Activated T-helper 1 cell treated with anti-CD3 and anti-CD28 coated beads, Interleukin-12 subunit alpha, Interleukin-12 subunit beta, Interleukin-2, Interleukin-4 antibody, amounts not matched to agents 30 ng/mL and 10 ng/mL and 1 ng/mL, durations not matched to agents 14 hours and 24 hours and 36 hours (primary cell): ENCODE data around the gene KCNQ4. TPM values are rescaled to one million over a fixed set of nuclear protein-coding genes. Genes with fewer than 3 reads are reported as not detected.

Experiments used
- DNase-seq: peaks from one replicate; pipeline ENCODE4 v3.0.0; 2021; ENCODE audit warnings: low spot score
- H3K27ac Mint-ChIP-seq: one replicate; pipeline ENCODE4 v1.8.0; 2021; ENCODE audit warnings: mild to moderate bottlenecking, mixed read lengths
- H3K27me3 Mint-ChIP-seq: one replicate; pipeline ENCODE4 v1.8.0; 2022; ENCODE audit warnings: mild to moderate bottlenecking, moderate library complexity, mixed read lengths; ENCODE audit not compliant: insufficient read depth
- H3K36me3 Mint-ChIP-seq: one replicate; pipeline ENCODE4 v1.8.0; 2021; ENCODE audit warnings: low read depth, mixed read lengths
- H3K4me1 Mint-ChIP-seq: one replicate; pipeline ENCODE4 v1.8.0; 2021; ENCODE audit warnings: low read depth, mixed read lengths
- H3K4me3 Mint-ChIP-seq: one replicate; pipeline ENCODE4 v1.8.0; 2021; ENCODE audit warnings: mild to moderate bottlenecking, moderate library complexity, mixed read lengths
- H3K9me3 Mint-ChIP-seq: one replicate; pipeline ENCODE4 v1.8.0; 2021; ENCODE audit warnings: mixed read lengths
- intact Hi-C: fragments of 100-400 bp; cut with micrococcal nuclease; formaldehyde crosslinking; loops from one replicate; pipeline ENCODE4 v1.15.1; 2024
- total RNA-seq: library from RNA; stranded (reverse); gene quantifications from 2 replicates; pipeline ENCODE4 v1.2.3, GENCODE V29; 2022

Gene KCNQ4
- total RNA-seq, 1 donor from 2014 or later = 0.88 TPM

GRCh38 chr1:40774266-40774998, 9.2 kb upstream of the KCNQ4 start:
- Mint-ChIP-seq H3K36me3 (peaks cover 36% of the 10 kb centered on the region), H3K9me3 (no peaks in the 10 kb centered on the region), H3K4me3 (no peak overlapping the region), H3K27me3 (no peaks in the 10 kb centered on the region), H3K27ac (peak overlapping the region; percentile 42), H3K4me1 (peaks cover 24% of the 10 kb centered on the region)
- intact Hi-C loops = loop anchor here (1.0 kb wide), 3 partner anchors 76 to 178 kb away; no protein-coding TSS in a partner anchor
- DNase-seq = peak; percentile 49

- no peak overlapping the region for H3K27ac Mint-ChIP-seq
- H3K27me3 Mint-ChIP-seq = peaks cover 3% of the 10 kb centered on the region
- H3K36me3 Mint-ChIP-seq = peaks cover 21% of the 10 kb centered on the region
- peaks cover 13% of the 10 kb centered on the region for H3K4me1 Mint-ChIP-seq
- intact Hi-C loops = no loop called here
- no peaks in the 10 kb centered on the region for H3K9me3 Mint-ChIP-seq
- no peak for DNase-seq
- no peak overlapping the region for H3K4me3 Mint-ChIP-seq
These were observed 7.1 kb upstream of the KCNQ4 start for GRCh38 chr1:40776236-40777072.

- DNase-seq = no peak
- no peak overlapping the region for H3K27ac Mint-ChIP-seq
- peaks cover 13% of the 10 kb centered on the region for H3K4me1 Mint-ChIP-seq
- peaks cover 10% of the 10 kb centered on the region for H3K27me3 Mint-ChIP-seq
- H3K4me3 Mint-ChIP-seq = no peak overlapping the region
- peaks cover 21% of the 10 kb centered on the region for H3K36me3 Mint-ChIP-seq
- intact Hi-C loops = no loop called here
- no peaks in the 10 kb centered on the region for H3K9me3 Mint-ChIP-seq
These were observed 6.2 kb upstream of the KCNQ4 start for GRCh38 chr1:40777224-40777970.

GRCh38 chr1:40780678-40781607, 2.6 kb upstream of the KCNQ4 start:
- H3K36me3 Mint-ChIP-seq = peaks cover 17% of the 10 kb centered on the region
- intact Hi-C loops = no loop called here
- no peak overlapping the region for H3K4me3 Mint-ChIP-seq
- H3K27ac Mint-ChIP-seq = no peak overlapping the region
- H3K4me1 Mint-ChIP-seq = peaks cover 6% of the 10 kb centered on the region
- DNase-seq = no peak
- H3K27me3 Mint-ChIP-seq = peaks cover 32% of the 10 kb centered on the region
- H3K9me3 Mint-ChIP-seq = no peaks in the 10 kb centered on the region

GRCh38 chr1:40781608-40781971, 2.0 kb upstream of the KCNQ4 start:
- Mint-ChIP-seq H3K4me3 (no peak overlapping the region), H3K4me1 (peaks cover 6% of the 10 kb centered on the region), H3K36me3 (peaks cover 15% of the 10 kb centered on the region), H3K27ac (no peak overlapping the region), H3K9me3 (no peaks in the 10 kb centered on the region), H3K27me3 (peaks cover 33% of the 10 kb centered on the region)
- intact Hi-C loops = no loop called here
- DNase-seq = no peak

- peaks cover 8% of the 10 kb centered on the region for H3K36me3 Mint-ChIP-seq
- DNase-seq = no peak
- no peak overlapping the region for H3K27ac Mint-ChIP-seq
- intact Hi-C loops = no loop called here
- no peaks in the 10 kb centered on the region for H3K9me3 Mint-ChIP-seq
- peaks cover 6% of the 10 kb centered on the region for H3K4me1 Mint-ChIP-seq
- H3K27me3 Mint-ChIP-seq = peaks cover 35% of the 10 kb centered on the region
- H3K4me3 Mint-ChIP-seq = peak overlapping the region; percentile 80
These were observed 1.1 kb upstream of the KCNQ4 start for GRCh38 chr1:40782371-40782956.

- no peaks in the 10 kb centered on the region for H3K9me3 Mint-ChIP-seq
- peaks cover 6% of the 10 kb centered on the region for H3K4me1 Mint-ChIP-seq
- H3K27me3 Mint-ChIP-seq = peaks cover 42% of the 10 kb centered on the region
- H3K36me3 Mint-ChIP-seq = peaks cover 2% of the 10 kb centered on the region
- H3K27ac Mint-ChIP-seq = peak overlapping the region; percentile 36
- no peak for DNase-seq
- intact Hi-C loops = no loop called here
- peak overlapping the region; percentile 74 for H3K4me3 Mint-ChIP-seq
These were observed 669 bp downstream of the KCNQ4 start for GRCh38 chr1:40784141-40784770.

- intact Hi-C loops = no loop called here
- H3K27me3 Mint-ChIP-seq = peaks cover 44% of the 10 kb centered on the region
- peaks cover 6% of the 10 kb centered on the region for H3K4me1 Mint-ChIP-seq
- H3K27ac Mint-ChIP-seq = no peak overlapping the region
- H3K4me3 Mint-ChIP-seq = peak overlapping the region; percentile 74
- no peak for DNase-seq
- H3K36me3 Mint-ChIP-seq = peaks cover 2% of the 10 kb centered on the region
- no peaks in the 10 kb centered on the region for H3K9me3 Mint-ChIP-seq
These were observed 1.2 kb downstream of the KCNQ4 start for GRCh38 chr1:40784771-40785151.

- Mint-ChIP-seq H3K9me3 (no peaks in the 10 kb centered on the region), H3K27ac (no peak overlapping the region), H3K4me3 (peak overlapping the region; percentile 37), H3K36me3 (peaks cover 2% of the 10 kb centered on the region), H3K27me3 (peaks cover 44% of the 10 kb centered on the region), H3K4me1 (peaks cover 6% of the 10 kb centered on the region)
- intact Hi-C loops = no loop called here
- no peak for DNase-seq
These were observed 1.9 kb downstream of the KCNQ4 start for GRCh38 chr1:40785446-40785845.

GRCh38 chr1:40786171-40786994, 2.8 kb downstream of the KCNQ4 start:
- peaks cover 6% of the 10 kb centered on the region for H3K4me1 Mint-ChIP-seq
- H3K27me3 Mint-ChIP-seq = peaks cover 46% of the 10 kb centered on the region
- H3K9me3 Mint-ChIP-seq = no peaks in the 10 kb centered on the region
- no peak overlapping the region for H3K4me3 Mint-ChIP-seq
- no peak overlapping the region for H3K27ac Mint-ChIP-seq
- H3K36me3 Mint-ChIP-seq = peaks cover 2% of the 10 kb centered on the region
- intact Hi-C loops = no loop called here
- no peak for DNase-seq
